ENCODE results near the gene RTL9. TPM values are rescaled to one million over a fixed set of nuclear protein-coding genes. Genes with fewer than 3 reads are reported as not detected.

The RTL9 gene
- total RNA-seq, 1 experiment from 2014 or later: 0.24 TPM

- CTCF ChIA-PET: no interaction called here
Measured at GRCh38 chrX:110321670-110322069, 37.0 kb upstream of the RTL9 start.

GRCh38 chrX:110322603-110323002 is 36.0 kb upstream of the RTL9 start:
- no peak overlapping the region for H3K4me3 Mint-ChIP-seq
- ATAC-seq (no peak), DNase-seq (ENCODE audit: low spot score) (no peak)
- ChIA-PET POLR2A (no interaction called here), CTCF (no interaction called here)
- H3K27me3 Mint-ChIP-seq (ENCODE audit: low read depth): no peaks in the 10 kb centered on the region
- H3K36me3 Mint-ChIP-seq: no peaks in the 10 kb centered on the region
- H3K9me3 Mint-ChIP-seq: no peaks in the 10 kb centered on the region
- TF ChIP-seq FOXP1 (CRISPR knock-in tag; IDR thresholded peaks at IDR 0.05; ENCODE audit: borderline replicate concordance): no peak
- no peak for TF ChIP-seq ZNF121 (CRISPR knock-in tag; IDR thresholded peaks at IDR 0.05)
- no peak for TF ChIP-seq NR1H2 (CRISPR knock-in tag; IDR thresholded peaks at IDR 0.05)
- TF ChIP-seq E2F5 (CRISPR knock-in tag; IDR thresholded peaks at IDR 0.05): no peak
- no peak for TF ChIP-seq ELF4 (CRISPR knock-in tag; IDR thresholded peaks at IDR 0.05; ENCODE audit: low read depth)
- TF ChIP-seq, protein P1, sequence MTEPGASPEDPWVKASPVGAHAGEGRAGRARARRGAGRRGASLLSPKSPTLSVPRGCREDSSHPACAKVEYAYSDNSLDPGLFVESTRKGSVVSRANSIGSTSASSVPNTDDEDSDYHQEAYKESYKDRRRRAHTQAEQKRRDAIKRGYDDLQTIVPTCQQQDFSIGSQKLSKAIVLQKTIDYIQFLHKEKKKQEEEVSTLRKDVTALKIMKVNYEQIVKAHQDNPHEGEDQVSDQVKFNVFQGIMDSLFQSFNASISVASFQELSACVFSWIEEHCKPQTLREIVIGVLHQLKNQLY (CRISPR knock-in tag; IDR thresholded peaks at IDR 0.05): no peak
- no peak for TF ChIP-seq JAZF1 (CRISPR knock-in tag; IDR thresholded peaks at IDR 0.05)
- no peak for TF ChIP-seq ZNF232 (CRISPR knock-in tag; IDR thresholded peaks at IDR 0.05)
- no peak overlapping the region for H3K27ac Mint-ChIP-seq
- H3K4me1 Mint-ChIP-seq: peaks cover 40% of the 10 kb centered on the region

More at GRCh38 chrX:110321670-110322069, 37.0 kb upstream of the RTL9 start:
- TF ChIP-seq ZNF416 (CRISPR knock-in tag; IDR thresholded peaks at IDR 0.05): no peak
- no peak for TF ChIP-seq STAT6 (CRISPR knock-in tag; conservative IDR thresholded peaks at IDR 0.05; ENCODE audit: low read depth)
- no peak for TF ChIP-seq TP53 (CRISPR knock-in tag; IDR thresholded peaks at IDR 0.05)
- no peak for TF ChIP-seq OVOL2 (CRISPR knock-in tag; IDR thresholded peaks at IDR 0.05; ENCODE audit: borderline replicate concordance)
- TF ChIP-seq CREM (CRISPR knock-in tag; IDR thresholded peaks at IDR 0.05): no peak
- no peak for TF ChIP-seq E2F5 (CRISPR knock-in tag; IDR thresholded peaks at IDR 0.05)
- no peak for TF ChIP-seq ZBTB21 (CRISPR knock-in tag; IDR thresholded peaks at IDR 0.05; ENCODE audit: borderline replicate concordance)
- TF ChIP-seq, protein P2, sequence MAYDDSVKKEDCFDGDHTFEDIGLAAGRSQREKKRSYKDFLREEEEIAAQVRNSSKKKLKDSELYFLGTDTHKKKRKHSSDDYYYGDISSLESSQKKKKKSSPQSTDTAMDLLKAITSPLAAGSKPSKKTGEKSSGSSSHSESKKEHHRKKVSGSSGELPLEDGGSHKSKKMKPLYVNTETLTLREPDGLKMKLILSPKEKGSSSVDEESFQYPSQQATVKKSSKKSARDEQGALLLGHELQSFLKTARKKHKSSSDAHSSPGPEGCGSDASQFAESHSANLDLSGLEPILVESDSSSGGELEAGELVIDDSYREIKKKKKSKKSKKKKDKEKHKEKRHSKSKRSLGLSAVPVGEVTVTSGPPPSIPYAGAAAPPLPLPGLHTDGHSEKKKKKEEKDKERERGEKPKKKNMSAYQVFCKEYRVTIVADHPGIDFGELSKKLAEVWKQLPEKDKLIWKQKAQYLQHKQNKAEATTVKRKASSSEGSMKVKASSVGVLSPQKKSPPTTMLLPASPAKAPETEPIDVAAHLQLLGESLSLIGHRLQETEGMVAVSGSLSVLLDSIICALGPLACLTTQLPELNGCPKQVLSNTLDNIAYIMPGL (CRISPR knock-in tag; IDR thresholded peaks at IDR 0.05): no peak
- no peak overlapping the region for H3K4me3 Mint-ChIP-seq
- no peaks in the 10 kb centered on the region for H3K9me3 Mint-ChIP-seq
- ATAC-seq: no peak
- H3K27ac Mint-ChIP-seq: no peak overlapping the region
- no peaks in the 10 kb centered on the region for H3K27me3 Mint-ChIP-seq (ENCODE audit: low read depth)
- DNase-seq (ENCODE audit: low spot score): no peak
- H3K36me3 Mint-ChIP-seq: no peaks in the 10 kb centered on the region
- POLR2A ChIA-PET: no interaction called here
- H3K4me1 Mint-ChIP-seq: peaks cover 40% of the 10 kb centered on the region

DNA sequence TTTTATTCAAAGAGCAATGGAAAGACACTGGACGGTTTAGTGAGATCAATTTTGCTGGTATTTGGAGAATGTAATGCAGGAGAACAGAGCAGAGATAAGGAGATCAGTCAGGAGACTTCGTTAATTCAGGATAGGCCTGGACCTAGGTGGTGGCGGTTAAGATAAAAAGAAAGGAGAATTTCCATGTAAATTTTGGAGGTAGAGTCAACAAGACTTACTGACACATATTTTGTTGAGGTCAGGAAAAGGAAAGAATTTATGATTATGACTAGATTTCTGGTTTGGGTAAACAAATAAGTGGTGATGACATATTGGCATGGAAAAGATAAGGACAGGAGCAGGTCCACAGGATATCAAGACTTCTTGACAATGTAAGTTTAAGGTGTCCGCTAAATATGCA is 31.9 kb upstream of the RTL9 start:
- Mint-ChIP-seq H3K27me3 (ENCODE audit: low read depth) (no peaks in the 10 kb centered on the region), H3K27ac (no peak overlapping the region), H3K9me3 (no peaks in the 10 kb centered on the region), H3K4me1 (peaks cover 14% of the 10 kb centered on the region), H3K36me3 (no peaks in the 10 kb centered on the region), H3K4me3 (no peak overlapping the region)
- ChIA-PET CTCF (no interaction called here), POLR2A (no interaction called here)
- no peak for DNase-seq (ENCODE audit: low spot score)
- no peak for ATAC-seq
- no peak for TF ChIP-seq CTCF (IDR thresholded peaks at IDR 0.05)
- no peak for TF ChIP-seq SMAD3 (CRISPR knock-in tag; IDR thresholded peaks at IDR 0.05; ENCODE audit: borderline replicate concordance)
- no peak for TF ChIP-seq E2F5 (CRISPR knock-in tag; IDR thresholded peaks at IDR 0.05)
- TF ChIP-seq ZNF219 (CRISPR knock-in tag; IDR thresholded peaks at IDR 0.05; ENCODE audit: borderline replicate concordance): no peak
- TF ChIP-seq, protein P3, sequence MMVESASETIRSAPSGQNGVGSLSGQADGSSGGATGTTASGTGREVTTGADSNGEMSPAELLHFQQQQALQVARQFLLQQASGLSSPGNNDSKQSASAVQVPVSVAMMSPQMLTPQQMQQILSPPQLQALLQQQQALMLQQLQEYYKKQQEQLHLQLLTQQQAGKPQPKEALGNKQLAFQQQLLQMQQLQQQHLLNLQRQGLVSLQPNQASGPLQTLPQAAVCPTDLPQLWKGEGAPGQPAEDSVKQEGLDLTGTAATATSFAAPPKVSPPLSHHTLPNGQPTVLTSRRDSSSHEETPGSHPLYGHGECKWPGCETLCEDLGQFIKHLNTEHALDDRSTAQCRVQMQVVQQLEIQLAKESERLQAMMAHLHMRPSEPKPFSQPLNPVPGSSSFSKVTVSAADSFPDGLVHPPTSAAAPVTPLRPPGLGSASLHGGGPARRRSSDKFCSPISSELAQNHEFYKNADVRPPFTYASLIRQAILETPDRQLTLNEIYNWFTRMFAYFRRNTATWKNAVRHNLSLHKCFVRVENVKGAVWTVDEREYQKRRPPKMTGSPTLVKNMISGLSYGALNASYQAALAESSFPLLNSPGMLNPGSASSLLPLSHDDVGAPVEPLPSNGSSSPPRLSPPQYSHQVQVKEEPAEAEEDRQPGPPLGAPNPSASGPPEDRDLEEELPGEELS (CRISPR knock-in tag; IDR thresholded peaks at IDR 0.05): no peak
- TF ChIP-seq ZNF396 (CRISPR knock-in tag; IDR thresholded peaks at IDR 0.05; ENCODE audit: borderline replicate concordance): no peak
- TF ChIP-seq TP53 (CRISPR knock-in tag; IDR thresholded peaks at IDR 0.05): no peak
- TF ChIP-seq TCF7 (CRISPR knock-in tag; IDR thresholded peaks at IDR 0.05; ENCODE audit: low read depth): no peak
